HepG2 (cell line): Measurements from ENCODE around the gene OAF. TPM values are rescaled to one million over a fixed set of nuclear protein-coding genes. Genes with fewer than 3 reads are reported as not detected.

ENCODE experiments used
- BCL3 ChIP-seq: sonication (generic); formaldehyde crosslinking; IDR thresholded peaks from 2 replicates; pipeline ENCODE4 v1.5.1; 2020; ENCODE audit warnings: mild to moderate bottlenecking, missing genetic modification reagents, moderate library complexity
- BCL6 ChIP-seq: IDR thresholded peaks from 2 replicates; pipeline ENCODE4 v1.6.1; 2016; ENCODE audit warnings: missing genetic modification reagents, missing compliant biosample characterization
- FOXK1 ChIP-seq: sonication (generic); formaldehyde crosslinking; IDR thresholded peaks from 2 replicates; pipeline ENCODE4 v1.4.0; 2020; ENCODE audit warnings: low read depth, missing genetic modification reagents, borderline replicate concordance
- IRF9 ChIP-seq: sonication (generic); formaldehyde crosslinking; IDR thresholded peaks from 2 replicates; pipeline ENCODE4 v1.8.0; 2022; ENCODE audit warnings: missing genetic modification reagents, mild to moderate bottlenecking, borderline replicate concordance
- KAT8 ChIP-seq: IDR thresholded peaks from 2 replicates; pipeline ENCODE4 v1.6.1; 2016; ENCODE audit warnings: missing genetic modification reagents, missing compliant biosample characterization
- KLF16 ChIP-seq, 2 experiments: sonication (generic) in 1 of 2; formaldehyde crosslinking in 1 of 2; IDR thresholded peaks; 2 replicates each; pipeline versions ENCODE4 v1.6.1 to v1.8.0; 2016 to 2023; ENCODE audit warnings: missing genetic modification reagents in 2 of 2, missing compliant biosample characterization in 1 of 2
- MYPOP ChIP-seq: sonication (generic); formaldehyde crosslinking; IDR thresholded peaks from 2 replicates; pipeline ENCODE4 v1.8.1; 2023; ENCODE audit warnings: mild to moderate bottlenecking, moderate library complexity, missing genetic modification reagents
- NFIC ChIP-seq: IDR thresholded peaks from 2 replicates; pipeline ENCODE4 v1.6.1; 2012; ENCODE audit warnings: mild to moderate bottlenecking, low read length, inconsistent platforms
- NR2C2 ChIP-seq: sonication (generic); formaldehyde crosslinking; IDR thresholded peaks from 2 replicates; pipeline ENCODE4 v1.4.0; 2020; ENCODE audit warnings: missing genetic modification reagents, mild to moderate bottlenecking, moderate library complexity, borderline replicate concordance
- RFX5 ChIP-seq: IDR thresholded peaks from 2 replicates; pipeline ENCODE4 v1.6.1; 2011; ENCODE audit warnings: low read depth, low read length, improper control_type of control experiment
- SKI ChIP-seq: fragments of 450-650 bp; IDR thresholded peaks from one replicate; pipeline ENCODE4 v1.6.1; 2018; ENCODE audit warnings: mild to moderate bottlenecking; ENCODE audit not compliant: partially characterized antibody
- SPEN ChIP-seq: sonication (generic); formaldehyde crosslinking; IDR thresholded peaks from 2 replicates; pipeline ENCODE4 v1.5.1; 2020; ENCODE audit warnings: low read depth, mild to moderate bottlenecking, missing genetic modification reagents
- TFDP1 ChIP-seq: IDR thresholded peaks from 2 replicates; pipeline ENCODE4 v1.6.1; 2016; ENCODE audit warnings: missing compliant biosample characterization, missing genetic modification reagents, borderline replicate concordance
- ZIK1 ChIP-seq: sonication (generic); formaldehyde crosslinking; IDR thresholded peaks from 2 replicates; pipeline ENCODE4 v1.5.0; 2020; ENCODE audit warnings: mild to moderate bottlenecking, low read depth, missing genetic modification reagents, borderline replicate concordance
- ZNF232 ChIP-seq: sonication (generic); formaldehyde crosslinking; IDR thresholded peaks from 2 replicates; pipeline ENCODE4 v1.4.0; 2020; ENCODE audit warnings: missing genetic modification reagents, borderline replicate concordance
- ZNF329 ChIP-seq: sonication (generic); formaldehyde crosslinking; IDR thresholded peaks from 2 replicates; pipeline ENCODE4 v1.9.0; 2021; ENCODE audit warnings: low read depth, mild to moderate bottlenecking, missing genetic modification reagents
- ZNF501 ChIP-seq: sonication (generic); formaldehyde crosslinking; IDR thresholded peaks from 2 replicates; pipeline ENCODE4 v1.5.1; 2020; ENCODE audit warnings: mild to moderate bottlenecking, moderate library complexity, missing genetic modification reagents
- ZNF724P ChIP-seq: sonication (generic); formaldehyde crosslinking; IDR thresholded peaks from 2 replicates; pipeline ENCODE4 v1.8.0; 2022; ENCODE audit warnings: missing genetic modification reagents, borderline replicate concordance
- ZNF75D ChIP-seq: sonication (generic); formaldehyde crosslinking; IDR thresholded peaks from 2 replicates; pipeline ENCODE4 v1.8.1; 2023; ENCODE audit warnings: missing genetic modification reagents, mild to moderate bottlenecking, borderline replicate concordance
- ZSCAN22 ChIP-seq: sonication (generic); formaldehyde crosslinking; IDR thresholded peaks from 2 replicates; pipeline ENCODE4 v1.4.0; 2020; ENCODE audit warnings: mild to moderate bottlenecking, missing genetic modification reagents
- polyA plus RNA-seq, 8 experiments: library from polyadenylated mRNA; depleted of rRNA in 3 of 8; stranded (reverse) in 7 of 8; unstranded in 1 of 8; fragments of >200 nt; fragmentation: Illumina TruSeq in 4 of 8; extraction: Trizol in 4 of 8; gene quantifications; 2 replicates each; pipeline versions ENCODE4 v1.2.1 to v1.2.3, GENCODE V29; 2011 to 2016; ENCODE audit warnings: low read depth in 4 of 8, missing spikeins in 1 of 8, mixed read lengths in 1 of 8; ENCODE audit not compliant: insufficient read depth in 1 of 8
- total RNA-seq, 5 experiments: library from RNA; depleted of rRNA; stranded (reverse); fragments of >200 nt; fragmentation: Illumina TruSeq; extraction: Trizol; gene quantifications; 2 replicates each; pipeline ENCODE4 v1.2.3, GENCODE V29; 2016; ENCODE audit warnings: low read depth in 1 of 5
- TF ChIP-seq, protein P1 (sequence below): sonication (generic); formaldehyde crosslinking; IDR thresholded peaks from 2 replicates; pipeline ENCODE4 v1.5.1; 2020; ENCODE audit warnings: mild to moderate bottlenecking, missing genetic modification reagents

The OAF gene
- total and polyA plus RNA-seq, 2 of the 13 experiments (the other 11 are each of a cell fraction or from before 2014, with no cell fraction given): 63.7 to 94.6 TPM

DNA sequence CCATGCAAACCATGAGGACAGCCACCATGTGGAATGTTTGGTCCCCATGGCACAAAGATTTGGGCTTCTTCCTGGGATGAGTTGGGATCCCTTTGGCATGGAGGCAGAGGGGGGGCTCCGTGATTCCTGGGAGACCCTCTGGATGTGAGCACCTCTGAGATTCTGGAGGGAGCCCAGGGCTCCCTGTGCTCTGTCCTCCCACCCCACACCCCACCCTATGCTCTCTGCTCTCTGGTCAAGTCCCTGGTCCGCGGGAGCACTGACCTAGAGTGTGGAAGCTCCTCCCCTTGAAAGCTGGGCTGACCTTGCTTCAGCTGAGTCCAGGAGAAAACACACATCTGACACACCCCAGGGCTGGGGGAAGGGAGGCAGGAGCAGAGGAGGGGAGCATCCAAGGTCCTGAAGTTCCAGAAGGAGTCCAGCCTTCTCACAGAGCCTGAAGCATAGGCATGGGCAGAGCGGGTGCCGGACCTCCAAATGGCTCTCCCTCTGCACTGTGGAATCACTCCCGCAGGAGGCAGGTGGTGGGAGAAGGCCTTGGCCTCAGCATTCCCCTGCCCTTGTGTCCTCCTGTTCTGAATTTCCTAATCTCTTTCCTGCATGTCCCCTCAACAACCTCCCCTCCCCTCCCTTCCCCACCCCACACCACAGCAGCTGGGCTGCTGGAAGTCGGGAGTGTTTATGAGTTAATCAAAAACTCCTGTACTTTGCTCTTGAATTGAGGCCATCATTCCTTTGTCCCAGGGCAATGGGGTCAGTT is 25.7 kb upstream of the OAF start (continued):
- TF ChIP-seq ZNF75D (CRISPR knock-in tag) (no peak), FOXK1 (CRISPR knock-in tag) (peak; percentile 62; the same call in 1 of the 2 replicates), KAT8 (CRISPR knock-in tag) (0 out of 2 replicates have a peak, but pooled peaks have one; percentile 37), ZNF232 (no peak; the same call in 1 of the 2 replicates), NR2C2 (peak; percentile 85), NFIC (peak; percentile 39; the same call in 1 of the 2 replicates), RFX5 (no peak), KLF16 (CRISPR knock-in tag; IDR thresholded peaks at IDR 0.05) (peak in 1 of 2 experiments; percentile 44; a peak in 1 of 4 replicates), BCL3 (CRISPR knock-in tag) (no peak), ZIK1 (CRISPR knock-in tag) (no peak), ZNF329 (CRISPR knock-in tag) (no peak), ZNF501 (CRISPR knock-in tag) (peak; percentile 61), MYPOP (CRISPR knock-in tag) (no peak; the same call in 1 of the 2 replicates), ZSCAN22 (CRISPR knock-in tag) (no peak), ZNF724P (CRISPR knock-in tag) (no peak), SPEN (CRISPR knock-in tag) (peak; percentile 64; the same call in 1 of the 2 replicates), TFDP1 (CRISPR knock-in tag) (no peak), SKI (peak; percentile 54), BCL6 (CRISPR knock-in tag) (peak; percentile 77), IRF9 (CRISPR knock-in tag) (peak; percentile 46; the same call in 1 of the 2 replicates)
- TF ChIP-seq, protein P1, sequence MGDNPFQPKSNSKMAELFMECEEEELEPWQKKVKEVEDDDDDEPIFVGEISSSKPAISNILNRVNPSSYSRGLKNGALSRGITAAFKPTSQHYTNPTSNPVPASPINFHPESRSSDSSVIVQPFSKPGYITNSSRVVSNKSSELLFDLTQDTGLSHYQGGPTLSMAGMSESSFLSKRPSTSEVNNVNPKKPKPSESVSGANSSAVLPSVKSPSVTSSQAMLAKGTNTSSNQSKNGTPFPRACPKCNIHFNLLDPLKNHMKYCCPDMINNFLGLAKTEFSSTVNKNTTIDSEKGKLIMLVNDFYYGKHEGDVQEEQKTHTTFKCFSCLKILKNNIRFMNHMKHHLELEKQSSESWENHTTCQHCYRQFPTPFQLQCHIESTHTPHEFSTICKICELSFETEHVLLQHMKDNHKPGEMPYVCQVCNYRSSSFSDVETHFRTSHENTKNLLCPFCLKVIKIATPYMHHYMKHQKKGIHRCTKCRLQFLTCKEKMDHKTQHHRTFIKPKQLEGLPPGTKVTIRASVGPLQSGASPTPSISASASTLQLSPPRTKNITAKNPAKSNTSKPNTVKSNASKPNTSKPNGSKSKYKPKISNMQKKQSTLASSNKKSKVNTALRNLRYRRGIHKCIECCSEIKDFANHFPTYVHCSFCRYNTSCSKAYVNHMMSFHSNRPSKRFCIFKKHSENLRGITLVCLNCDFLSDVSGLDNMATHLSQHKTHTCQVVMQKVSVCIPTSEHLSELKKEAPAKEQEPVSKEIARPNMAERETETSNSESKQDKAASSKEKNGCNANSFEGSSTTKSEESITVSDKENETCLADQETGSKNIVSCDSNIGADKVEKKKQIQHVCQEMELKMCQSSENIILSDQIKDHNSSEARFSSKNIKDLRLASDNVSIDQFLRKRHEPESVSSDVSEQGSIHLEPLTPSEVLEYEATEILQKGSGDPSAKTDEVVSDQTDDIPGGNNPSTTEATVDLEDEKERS: peak; percentile 26; the same call in 1 of the 2 replicates
